Transverse colon (tissue), 4 donors: ENCODE measurements around the gene ZNF621. TPM values are rescaled to one million over a fixed set of nuclear protein-coding genes. Genes with fewer than 3 reads are reported as not detected.

Source experiments
- DNase-seq: peaks from one replicate; pipeline ENCODE4 v3.0.0-alpha.2; 2019
- H3K27ac ChIP-seq, 4 donors: fragments of 200-600 bp; sonication (generic); 2 replicates each; pipeline ENCODE4 v1.5.1; 2016 to 2018; ENCODE audit warnings: inconsistent platforms in 4 of 4
- H3K27me3 ChIP-seq: fragments of 200-600 bp; sonication (generic); 2 replicates; pipeline ENCODE4 v1.5.1; 2017; ENCODE audit warnings: inconsistent platforms
- H3K36me3 ChIP-seq, 4 donors: fragments of 200-600 bp; sonication (generic); 2 replicates each; pipeline ENCODE4 v1.5.1; 2017 to 2019; ENCODE audit warnings: inconsistent platforms in 4 of 4
- H3K4me1 ChIP-seq, 4 donors: fragments of 200-600 bp; sonication (generic); 2 replicates each; pipeline ENCODE4 v1.5.1; 2017 to 2020; ENCODE audit warnings: inconsistent platforms in 4 of 4
- H3K4me3 ChIP-seq, 4 donors: fragments of 200-600 bp; sonication (generic); 1 replicate in 1 of 4; 2 replicates in 3 of 4; pipeline versions ENCODE4 v1.5.1 to v1.6.1; 2017 to 2019; ENCODE audit warnings: inconsistent platforms in 4 of 4
- H3K9me3 ChIP-seq, 2 donors: fragments of 200-600 bp; sonication (generic); 2 replicates each; pipeline ENCODE4 v1.5.1; 2017 to 2019; ENCODE audit warnings: inconsistent platforms in 2 of 2
- CTCF ChIP-seq, 5 experiments: fragments of 200-600 bp in 3 of 5; fragments of 450-650 bp in 2 of 5; sonication (generic) in 3 of 5; IDR thresholded peaks; 1 replicate in 2 of 5; 2 replicates in 3 of 5; pipeline ENCODE4 v1.5.1; 2016 to 2017; ENCODE audit warnings: antibody characterized with exemption in 5 of 5, inconsistent platforms in 3 of 5, mild to moderate bottlenecking in 2 of 5, moderate library complexity in 1 of 5
- EP300 ChIP-seq: sonication (generic); formaldehyde crosslinking; IDR thresholded peaks from one replicate; pipeline ENCODE4 v1.6.1; 2017; ENCODE audit warnings: antibody characterized with exemption, low read depth
- POLR2A ChIP-seq: fragments of 450-650 bp; IDR thresholded peaks from one replicate; pipeline ENCODE4 v1.6.1; 2016; ENCODE audit warnings: antibody characterized with exemption, mild to moderate bottlenecking, moderate library complexity
- POLR2AphosphoS5 ChIP-seq, 3 donors: sonication (generic); formaldehyde crosslinking; IDR thresholded peaks; one replicate each; pipeline ENCODE4 v1.6.1; 2016; ENCODE audit warnings: antibody characterized with exemption in 3 of 3
- WGBS, 2 donors: methylation state at CpG; one replicate each; pipeline ENCODE4 v1.1.5; 2018; ENCODE audit warnings: low coverage in 1 of 2; 5-methylcytosine and 5-hydroxymethylcytosine counted together
- in situ Hi-C, 4 donors: fragments of 200-750 bp; cut with MboI; loops; one replicate each; pipeline versions ENCODE4 v1.15.0 to v1.15.1; 2017; ENCODE audit warnings: low sequenced_read_pairs in 3 of 4, low pct_ligation_motif_present in 1 of 4, low pct_unique_long_range_greater_than_20kb in 1 of 4
- intact Hi-C: fragments of 100-400 bp; cut with DNase I; formaldehyde crosslinking; loops from one replicate; pipeline ENCODE4 v1.15.1; 2023; ENCODE audit warnings: low total_unique reads
- total RNA-seq, 4 donors: library from RNA; depleted of rRNA; stranded (reverse); fragments of >200 nt; gene quantifications; one replicate each; pipeline ENCODE4 v1.1.0, GENCODE V29; 2016

The ZNF621 gene
- 10 to 100 TPM; 11.9 to 21.9 (median 16.2) TPM for total RNA-seq

- peak within 1 kb of the TSS; percentile 89 to 94 (median 92) for H3K27ac ChIP-seq
- H3K36me3 ChIP-seq: peaks cover 0 to 16% (median 8%) of the 10 kb centered on the region in 4 donors
- peaks cover 0 to 24% (median 16%) of the 10 kb centered on the region in 4 donors for H3K4me1 ChIP-seq
- in situ Hi-C loops: loop anchor here in 1 of 4 donors (10.0 kb wide), 1 partner anchor 60 kb away; no protein-coding TSS in a partner anchor
- no peaks in the 10 kb centered on the region for H3K9me3 ChIP-seq
- H3K4me3 ChIP-seq: peak within 1 kb of the TSS; percentile 72 to 98 (median 81)
- peak; percentile 92 for TF ChIP-seq POLR2A
- no peak for TF ChIP-seq EP300
- TF ChIP-seq CTCF (IDR thresholded peaks at IDR 0.05): peak in 1 of 5 experiments; percentile 8
- peak; percentile 72 to 95 (median 92) for TF ChIP-seq POLR2AphosphoS5 (IDR thresholded peaks at IDR 0.05)
- intact Hi-C loops: no loop called here
- WGBS, 2 donors: 1% methylated on average over 53 of the region's 59 CpGs; no CpG with 5 or more reads in 1 of the 2 donors
- peak; percentile 94 for DNase-seq
- H3K27me3 ChIP-seq: no peaks in the 10 kb centered on the region
Measured at GRCh38 chr3:40524568-40525285, at the start of gene ZNF621. ZNF621 (plus strand) TSS chr3:40524960; CDS start chr3:40525841, 881 bp downstream.

- intact Hi-C loops: no loop called here
Measured at GRCh38 chr3:40476478-40477470, 48.0 kb upstream of the ZNF621 start, which contains the start of gene ZNF619. ZNF619 (plus strand) TSS chr3:40477122; CDS start chr3:40477980, 858 bp downstream.

GRCh38 chr3:40477666-40478065 is 47.1 kb upstream of the ZNF621 start:
- H3K36me3 ChIP-seq: peaks cover 0 to 12% (median 3%) of the 10 kb centered on the region in 4 donors
- H3K4me3 ChIP-seq: peak overlapping the region in 3 of 4 donors; percentile 62 to 95 (median 93)
- 0 to 42% methylated on average over 1 to 4 of the region's 4 CpGs for WGBS, 2 donors
- DNase-seq: no peak
- in situ Hi-C loops (no loop called here), intact Hi-C loops (no loop called here)
- H3K4me1 ChIP-seq: peaks cover 0 to 14% (median 8%) of the 10 kb centered on the region in 4 donors
- H3K9me3 ChIP-seq: no peaks in the 10 kb centered on the region
- H3K27me3 ChIP-seq: no peaks in the 10 kb centered on the region
- no peak for TF ChIP-seq EP300
- no peak for TF ChIP-seq POLR2AphosphoS5 (IDR thresholded peaks at IDR 0.05)
- no peak for TF ChIP-seq POLR2A
- no peak for TF ChIP-seq CTCF (IDR thresholded peaks at IDR 0.05)
- H3K27ac ChIP-seq: peak overlapping the region in 2 of 4 donors; percentile 83 to 84

More at GRCh38 chr3:40476478-40477470, 48.0 kb upstream of the ZNF621 start, which contains the start of gene ZNF619:
- H3K27ac ChIP-seq: peak within 1 kb of the TSS; percentile 66 to 84 (median 80)
- H3K36me3 ChIP-seq: peaks cover 0 to 6% (median 3%) of the 10 kb centered on the region in 4 donors
- 6 to 12% methylated on average over 19 to 48 of the region's 48 CpGs for WGBS, 2 donors
- H3K4me3 ChIP-seq: peak within 1 kb of the TSS; percentile 62 to 95 (median 90)
- in situ Hi-C loops: no loop called here
- no peak for TF ChIP-seq CTCF (IDR thresholded peaks at IDR 0.05)
- peak; percentile 49 for TF ChIP-seq POLR2A
- peak in 1 of 3 donors; percentile 21 for TF ChIP-seq POLR2AphosphoS5 (IDR thresholded peaks at IDR 0.05)
- no peak for TF ChIP-seq EP300
- H3K4me1 ChIP-seq: peaks cover 0 to 14% (median 8%) of the 10 kb centered on the region in 4 donors
- DNase-seq: peak; percentile 79
- no peaks in the 10 kb centered on the region for H3K27me3 ChIP-seq
- H3K9me3 ChIP-seq: no peaks in the 10 kb centered on the region
